K562 treated with DMSO at 1 percent for 4 hours (cell line): ENCODE data around the gene CDK5R1. TPM values are rescaled to one million over a fixed set of nuclear protein-coding genes. Genes with fewer than 3 reads are reported as not detected.

Experiments used
- total RNA-seq: library from RNA; unstranded; fragments of 300-600 nt; gene quantifications from 2 replicates; pipeline ENCODE4 v1.2.3, GENCODE V29; 2022; ENCODE audit not compliant: insufficient read depth

CDK5R1 gene
- total RNA-seq, result 2.9 and 4.2 TPM in 2 replicates

GRCh38 chr17:32486701-32487472 lies at the start of gene CDK5R1:
Gene CDK5R1 (plus strand): TSS chr17:32486993. CDS start chr17:32487621, 628 bp downstream.

GRCh38 chr17:32444301-32445073 lies 42.3 kb upstream of the CDK5R1 start, which contains the start of gene PSMD11:
Gene PSMD11 (plus strand): TSS chr17:32444510. CDS start chr17:32444524, 14 bp downstream.

Other genes with a start within 250 kb of the CDK5R1 start
- not detected in 2 replicates for gene RHBDL3, start 221.2 kb upstream of the CDK5R1 start, total RNA-seq
- gene C17orf75, start 144.8 kb upstream of the CDK5R1 start, total RNA-seq, result 9.6 and 15.2 TPM in 2 replicates
- gene ZNF207, start 136.8 kb upstream of the CDK5R1 start, total RNA-seq, result 91.6 and 113 TPM in 2 replicates
- gene PSMD11, start 42.5 kb upstream of the CDK5R1 start, total RNA-seq, result 37.8 and 45.3 TPM in 2 replicates